ENCODE data around the gene KIF3A. TPM values are rescaled to one million over a fixed set of nuclear protein-coding genes. Genes with fewer than 3 reads are reported as not detected.

The KIF3A gene
- polyA plus RNA-seq, 1 of the 3 experiments (the other 2 are of a cell fraction), result 5.1 TPM

- no peak overlapping the region for H2AFZ ChIP-seq (ENCODE audit: low read depth)
- H3K36me3 ChIP-seq (replicated peaks in 1 of 2; ENCODE audit: control insufficient read depth in 1 of 2, insufficient read depth in 2 of 2, low read length in 1 of 2), result no peaks in the 10 kb centered on the region
- H3K9me2 ChIP-seq, result no peaks in the 10 kb centered on the region
- DNase-seq, result no peak
- no peak for TF ChIP-seq RFX5 (IDR thresholded peaks at IDR 0.05; ENCODE audit: low read length)
- no peak for TF ChIP-seq RXRA (IDR thresholded peaks at IDR 0.05; ENCODE audit: borderline replicate concordance, low read depth)
- no peak for TF ChIP-seq RAD21 (IDR thresholded peaks at IDR 0.05; ENCODE audit: low read length)
- TF ChIP-seq NFIC (IDR thresholded peaks at IDR 0.05; ENCODE audit: borderline replicate concordance), result 0 out of 2 replicates have a peak, but pooled peaks have one; percentile 35
- TF ChIP-seq MEF2A (IDR thresholded peaks at IDR 0.05; ENCODE audit: borderline replicate concordance, low read depth), result no peak
- TF ChIP-seq GABPA (IDR thresholded peaks at IDR 0.05; ENCODE audit: low read depth), result no peak
- TF ChIP-seq FOSL2 (IDR thresholded peaks at IDR 0.05; ENCODE audit: borderline replicate concordance, low read depth), result peak; percentile 46; the same call in 1 of the 2 replicates
- TF ChIP-seq TCF12 (IDR thresholded peaks at IDR 0.05), result peak; percentile 49; the same call in 1 of the 2 replicates
- TF ChIP-seq PBX3 (IDR thresholded peaks at IDR 0.05), result no peak
- no peak for TF ChIP-seq EZH2phosphoT487 (IDR thresholded peaks at IDR 0.05; ENCODE audit: borderline replicate concordance, low read depth)
- TF ChIP-seq USF1 (IDR thresholded peaks at IDR 0.05; ENCODE audit: borderline replicate concordance, low read depth), result no peak
- TF ChIP-seq CHD2 (IDR thresholded peaks at IDR 0.05; ENCODE audit: low read length, partially characterized antibody), result no peak
- no peak for TF ChIP-seq NRF1 (IDR thresholded peaks at IDR 0.05; ENCODE audit: low read depth, low read length)
- no peak for TF ChIP-seq TEAD4 (IDR thresholded peaks at IDR 0.05; ENCODE audit: borderline replicate concordance, insufficient read depth)
- no peak for TF ChIP-seq ELF1 (IDR thresholded peaks at IDR 0.05)
- TF ChIP-seq EP300 (IDR thresholded peaks at IDR 0.05; ENCODE audit: borderline replicate concordance in 1 of 2, low read depth in 1 of 2, low read length in 1 of 2), result 0 out of 4 replicates have a peak, but pooled peaks of 1 of the 2 experiments have one; percentile 13
- peak; percentile 54; the same call in 1 of the 2 replicates for TF ChIP-seq JUND (IDR thresholded peaks at IDR 0.05)
- no peak for TF ChIP-seq REST (IDR thresholded peaks at IDR 0.05; ENCODE audit: low read depth, low read length)
- TF ChIP-seq TAF1 (IDR thresholded peaks at IDR 0.05; ENCODE audit: borderline replicate concordance, low read depth, low read length), result no peak
- no peak for TF ChIP-seq RCOR1 (IDR thresholded peaks at IDR 0.05; ENCODE audit: low read length)
- H3K4me3 ChIP-seq (ENCODE audit: low read depth in 2 of 2, low read length in 1 of 2), result no peak overlapping the region
- H3K27me3 ChIP-seq (ENCODE audit: insufficient read depth), result no peaks in the 10 kb centered on the region
- no peaks in the 10 kb centered on the region for H3K9me3 ChIP-seq
- H3K27ac ChIP-seq (ENCODE audit: low read depth in 2 of 2, low read length in 1 of 2), result 0 out of 4 replicates have a peak overlapping the region, but pooled peaks of 1 of the 2 experiments have one; percentile 13
- H3K4me1 ChIP-seq (ENCODE audit: control insufficient read depth in 1 of 2, insufficient read depth in 2 of 2, low read depth in 1 of 2, low read length in 1 of 2), result peaks cover 13 to 17% of the 10 kb centered on the region in 2 experiments; a peak in 2 of 4 replicates
- peaks cover 6% of the 10 kb centered on the region for H3F3A ChIP-seq (replicated peaks; ENCODE audit: insufficient read depth)
- H4K20me1 ChIP-seq (ENCODE audit: insufficient read depth), result no peaks in the 10 kb centered on the region
- CTCF ChIA-PET, result interaction anchor here (1.0 to 1.9 kb wide), 6 partner anchors 11 to 79 kb away, joined by 3 to 4 read pairs (median 3); partner anchors contain the start of gene GDF9
- POLR2A ChIA-PET, result no interaction called here
- no peak overlapping the region for H3K4me2 ChIP-seq
- H3K79me2 ChIP-seq (ENCODE audit: insufficient read depth), result no peaks in the 10 kb centered on the region
- 100% methylated on average over 1 of the region's 1 CpG for WGBS (ENCODE audit: low lambda C conversion rate)
- H3K9ac ChIP-seq, result no peak overlapping the region
Measured at GRCh38 chr5:132787076-132787475, 49.7 kb upstream of the KIF3A start.

All from SK-N-SH (cell line).